ENCODE data around the gene PWWP2B.

Gene PWWP2B

DNA sequence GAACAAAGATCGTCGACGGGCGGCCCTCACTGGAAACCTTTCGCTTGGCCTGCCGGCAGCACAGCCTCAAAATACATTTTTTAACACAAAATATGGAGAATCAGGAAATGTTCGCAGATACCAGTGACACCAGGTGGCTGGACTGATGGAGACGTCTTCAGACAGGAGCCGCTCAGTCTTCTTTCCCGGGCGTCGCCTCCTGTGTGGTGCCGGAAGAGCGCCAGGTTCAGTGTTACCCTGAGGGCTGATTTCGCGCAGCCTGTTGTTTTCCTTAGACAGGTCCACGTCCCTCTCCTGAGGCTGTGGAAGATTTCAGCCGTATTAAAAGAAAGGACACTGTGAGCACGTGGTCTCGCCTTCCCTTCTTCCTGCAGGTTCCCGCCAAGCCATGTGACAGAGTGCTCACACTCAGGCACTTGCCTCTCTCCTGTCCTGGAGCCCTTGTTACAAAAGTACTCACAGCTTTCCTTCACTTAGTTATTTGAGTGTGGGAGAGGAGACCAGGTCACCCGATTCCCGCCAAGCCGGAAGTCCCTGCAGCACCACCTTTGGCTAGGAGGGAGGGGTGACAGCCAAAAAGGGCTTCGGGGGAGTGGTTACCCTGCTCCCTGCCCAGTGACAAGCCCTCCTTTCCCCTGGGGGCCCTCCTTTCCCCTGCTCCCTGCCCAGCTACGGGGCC, 21.7 kb upstream of the PWWP2B start:
- Histone ChIP-seq H4K20me1 (ENCODE audit: insufficient read depth, low read length, poor library complexity, severe bottlenecking) (no peaks in the 10 kb centered on the region), H3K36me3 (ENCODE audit: insufficient read depth, low read length) (no peaks in the 10 kb centered on the region), H3K4me2 (ENCODE audit: low read depth, low read length, poor library complexity, severe bottlenecking) (peak overlapping the region; percentile 19), H3K27me3 (ENCODE audit: insufficient read depth, low read length, poor library complexity, severe bottlenecking) (no peaks in the 10 kb centered on the region), H2AFZ (ENCODE audit: low read length) (no peak overlapping the region), H3K4me1 (ENCODE audit: insufficient read depth, low read length, poor library complexity, severe bottlenecking) (peaks cover 13% of the 10 kb centered on the region), H3K4me3 (ENCODE audit: low read length, poor library complexity, severe bottlenecking) (no peak overlapping the region), H3K9ac (ENCODE audit: low read depth, low read length, poor library complexity, severe bottlenecking) (peak overlapping the region; percentile 32), H3F3A (ENCODE audit: low read depth) (no peaks in the 10 kb centered on the region), H3K79me2 (ENCODE audit: insufficient read depth, low read length) (no peaks in the 10 kb centered on the region), H3K9me2 (replicated peaks; ENCODE audit: low read depth, low read length) (no peaks in the 10 kb centered on the region), H3K9me3 (ENCODE audit: insufficient read depth, low read depth, low read length) (no peaks in the 10 kb centered on the region)
- TF ChIP-seq, protein P1, sequence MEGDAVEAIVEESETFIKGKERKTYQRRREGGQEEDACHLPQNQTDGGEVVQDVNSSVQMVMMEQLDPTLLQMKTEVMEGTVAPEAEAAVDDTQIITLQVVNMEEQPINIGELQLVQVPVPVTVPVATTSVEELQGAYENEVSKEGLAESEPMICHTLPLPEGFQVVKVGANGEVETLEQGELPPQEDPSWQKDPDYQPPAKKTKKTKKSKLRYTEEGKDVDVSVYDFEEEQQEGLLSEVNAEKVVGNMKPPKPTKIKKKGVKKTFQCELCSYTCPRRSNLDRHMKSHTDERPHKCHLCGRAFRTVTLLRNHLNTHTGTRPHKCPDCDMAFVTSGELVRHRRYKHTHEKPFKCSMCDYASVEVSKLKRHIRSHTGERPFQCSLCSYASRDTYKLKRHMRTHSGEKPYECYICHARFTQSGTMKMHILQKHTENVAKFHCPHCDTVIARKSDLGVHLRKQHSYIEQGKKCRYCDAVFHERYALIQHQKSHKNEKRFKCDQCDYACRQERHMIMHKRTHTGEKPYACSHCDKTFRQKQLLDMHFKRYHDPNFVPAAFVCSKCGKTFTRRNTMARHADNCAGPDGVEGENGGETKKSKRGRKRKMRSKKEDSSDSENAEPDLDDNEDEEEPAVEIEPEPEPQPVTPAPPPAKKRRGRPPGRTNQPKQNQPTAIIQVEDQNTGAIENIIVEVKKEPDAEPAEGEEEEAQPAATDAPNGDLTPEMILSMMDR (conservative IDR thresholded peaks at IDR 0.05; ENCODE audit: low read length), result no peak
- no peak for TF ChIP-seq EZH2phosphoT487 (IDR thresholded peaks at IDR 0.05; ENCODE audit: borderline replicate concordance)

DNA sequence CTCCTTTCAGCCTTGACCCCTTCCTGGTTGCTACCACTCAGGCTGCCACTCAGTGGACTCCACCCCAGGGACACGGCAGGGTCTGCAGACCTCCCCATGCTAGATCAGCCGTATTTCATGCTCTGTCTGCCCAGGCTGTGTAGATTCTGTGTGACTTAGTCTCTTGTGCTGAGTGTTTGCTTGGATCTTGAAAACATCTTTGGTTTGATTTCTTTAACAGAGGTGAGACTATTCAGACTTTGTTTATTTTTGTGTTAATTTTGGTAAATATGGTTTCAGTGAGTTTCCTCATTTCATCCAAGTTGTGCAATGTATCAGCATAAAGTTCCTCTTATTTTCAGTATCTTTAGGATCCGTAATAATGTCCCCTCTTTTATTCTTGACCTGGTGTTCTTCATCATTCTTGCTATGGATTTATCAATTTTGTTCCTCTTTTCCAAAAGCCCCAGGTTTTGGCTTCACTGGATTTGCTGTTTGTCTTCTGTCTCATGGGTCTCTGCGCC, 21.2 kb upstream of the PWWP2B start:
- H3F3A ChIP-seq (ENCODE audit: low read depth), result no peaks in the 10 kb centered on the region
- no peaks in the 10 kb centered on the region for H3K79me2 ChIP-seq (ENCODE audit: insufficient read depth, low read length)
- peak overlapping the region; percentile 32 for H3K9ac ChIP-seq (ENCODE audit: low read depth, low read length, poor library complexity, severe bottlenecking)
- peak overlapping the region; percentile 19 for H3K4me2 ChIP-seq (ENCODE audit: low read depth, low read length, poor library complexity, severe bottlenecking)
- no peaks in the 10 kb centered on the region for H3K27me3 ChIP-seq (ENCODE audit: insufficient read depth, low read length, poor library complexity, severe bottlenecking)
- peaks cover 13% of the 10 kb centered on the region for H3K4me1 ChIP-seq (ENCODE audit: insufficient read depth, low read length, poor library complexity, severe bottlenecking)
- no peak overlapping the region for H2AFZ ChIP-seq (ENCODE audit: low read length)
- no peaks in the 10 kb centered on the region for H4K20me1 ChIP-seq (ENCODE audit: insufficient read depth, low read length, poor library complexity, severe bottlenecking)
- H3K36me3 ChIP-seq (ENCODE audit: insufficient read depth, low read length), result no peaks in the 10 kb centered on the region
- H3K4me3 ChIP-seq (ENCODE audit: low read length, poor library complexity, severe bottlenecking), result no peak overlapping the region
- H3K9me2 ChIP-seq (replicated peaks; ENCODE audit: low read depth, low read length), result no peaks in the 10 kb centered on the region
- TF ChIP-seq, protein P1 (conservative IDR thresholded peaks at IDR 0.05; ENCODE audit: low read length), result no peak
- H3K9me3 ChIP-seq (ENCODE audit: insufficient read depth, low read depth, low read length), result no peaks in the 10 kb centered on the region

DNA sequence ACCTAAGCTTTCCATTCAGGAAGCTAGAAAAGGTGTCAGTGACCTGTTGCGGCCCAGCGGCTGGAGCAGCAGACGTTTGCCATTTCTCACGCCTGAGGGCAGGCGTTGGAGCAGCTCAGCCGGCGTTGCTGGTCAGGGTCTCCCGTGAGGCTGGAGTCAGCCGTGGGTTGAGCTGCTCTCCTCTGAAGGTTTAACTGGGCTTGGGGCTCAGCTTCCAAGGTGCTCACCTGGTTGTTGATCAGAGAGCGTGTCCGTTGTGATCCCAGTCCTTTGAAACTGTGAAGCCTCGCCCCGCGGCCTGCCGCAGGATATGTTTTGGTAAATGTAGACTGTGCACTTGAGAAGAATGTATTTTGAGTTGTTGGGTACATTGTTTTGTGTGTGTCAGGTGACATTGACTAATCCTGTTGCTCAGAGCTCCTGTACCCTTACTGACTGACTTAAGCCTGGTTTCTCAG, 20.6 kb upstream of the PWWP2B start:
- no peak overlapping the region for H3K4me3 ChIP-seq (ENCODE audit: low read length, poor library complexity, severe bottlenecking)
- no peak overlapping the region for H3K4me2 ChIP-seq (ENCODE audit: low read depth, low read length, poor library complexity, severe bottlenecking)
- TF ChIP-seq, protein P1 (conservative IDR thresholded peaks at IDR 0.05; ENCODE audit: low read length), result no peak
- no peak for TF ChIP-seq EZH2phosphoT487 (IDR thresholded peaks at IDR 0.05; ENCODE audit: borderline replicate concordance)
- H3K79me2 ChIP-seq (ENCODE audit: insufficient read depth, low read length), result no peaks in the 10 kb centered on the region
- H3K27me3 ChIP-seq (ENCODE audit: insufficient read depth, low read length, poor library complexity, severe bottlenecking), result no peaks in the 10 kb centered on the region
- H3K4me1 ChIP-seq (ENCODE audit: insufficient read depth, low read length, poor library complexity, severe bottlenecking), result peaks cover 18% of the 10 kb centered on the region
- no peaks in the 10 kb centered on the region for H3K36me3 ChIP-seq (ENCODE audit: insufficient read depth, low read length)
- H3F3A ChIP-seq (ENCODE audit: low read depth), result 0 out of 2 replicates have a peak, but pooled peaks cover 2% of the 10 kb centered on the region
- no peaks in the 10 kb centered on the region for H4K20me1 ChIP-seq (ENCODE audit: insufficient read depth, low read length, poor library complexity, severe bottlenecking)
- no peak overlapping the region for H2AFZ ChIP-seq (ENCODE audit: low read length)
- H3K9me3 ChIP-seq (ENCODE audit: insufficient read depth, low read depth, low read length), result no peaks in the 10 kb centered on the region
- H3K9ac ChIP-seq (ENCODE audit: low read depth, low read length, poor library complexity, severe bottlenecking), result no peak overlapping the region
- H3K9me2 ChIP-seq (replicated peaks; ENCODE audit: low read depth, low read length), result no peaks in the 10 kb centered on the region

Data from Loucy (cell line).